Gastroesophageal sphincter (tissue), 3 donors: ENCODE results near the gene IL3.

Source experiments
- CTCF ChIP-seq, 4 experiments: fragments of 200-600 bp in 2 of 4; fragments of 450-650 bp in 2 of 4; sonication (generic) in 1 of 4; IDR thresholded peaks; one replicate each; pipeline ENCODE4 v1.5.1; 2017 to 2019; ENCODE audit warnings: antibody characterized with exemption in 4 of 4, mild to moderate bottlenecking in 2 of 4, moderate library complexity in 2 of 4
- EP300 ChIP-seq: sonication (generic); formaldehyde crosslinking; IDR thresholded peaks from one replicate; pipeline ENCODE4 v1.6.1; 2017; ENCODE audit warnings: antibody characterized with exemption, mild to moderate bottlenecking
- POLR2A ChIP-seq, 2 donors: fragments of 450-650 bp; IDR thresholded peaks; one replicate each; pipeline ENCODE4 v1.6.1; 2017; ENCODE audit warnings: antibody characterized with exemption in 2 of 2, mild to moderate bottlenecking in 2 of 2, moderate library complexity in 1 of 2
- POLR2AphosphoS5 ChIP-seq: sonication (generic); formaldehyde crosslinking; IDR thresholded peaks from one replicate; pipeline ENCODE4 v1.6.1; 2017; ENCODE audit warnings: antibody characterized with exemption

GRCh38 chr5:132055441-132055807 lies 5.0 kb upstream of the IL3 start:
- TF ChIP-seq CTCF (IDR thresholded peaks at IDR 0.05) (no peak), POLR2A (IDR thresholded peaks at IDR 0.05) (no peak), POLR2AphosphoS5 (no peak), EP300 (no peak)
